ENCODE results near the gene MYO1D. TPM values are rescaled to one million over a fixed set of nuclear protein-coding genes. Genes with fewer than 3 reads are reported as not detected.

MYO1D gene
- total RNA-seq, 1 experiment from 2014 or later = 206 TPM

DNA sequence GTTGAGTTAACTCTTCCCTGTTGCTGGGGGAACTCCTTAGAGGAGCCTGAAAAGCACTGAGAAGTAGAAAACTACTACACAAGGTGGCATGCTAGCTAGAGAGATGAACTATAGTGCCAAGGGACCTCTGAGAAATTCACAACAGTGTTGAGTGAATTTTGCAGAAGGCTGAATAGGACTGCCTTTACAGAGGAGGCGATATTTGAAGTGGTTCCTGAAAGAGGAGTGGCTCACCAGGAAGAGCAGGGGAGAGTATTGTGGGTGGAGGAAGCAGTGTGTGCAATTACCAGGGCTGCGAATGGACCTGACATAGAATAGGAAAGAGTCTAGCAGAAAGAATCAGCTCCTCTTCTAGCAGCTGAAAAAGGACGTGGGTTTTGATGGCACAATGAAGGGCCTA is 323.8 kb downstream of the MYO1D start:
- Histone ChIP-seq H3K27me3 (replicated peaks; ENCODE audit: control insufficient read depth, insufficient read depth, low read length) (no peaks in the 10 kb centered on the region), H3K4me3 (ENCODE audit: low read depth, low read length) (no peak overlapping the region), H3K4me1 (no peaks in the 10 kb centered on the region), H3K36me3 (ENCODE audit: control insufficient read depth, insufficient read depth, low read length) (no peaks in the 10 kb centered on the region), H3K9me3 (no peaks in the 10 kb centered on the region)
- CTCF ChIA-PET = no interaction called here
- TF ChIP-seq, protein P1, sequence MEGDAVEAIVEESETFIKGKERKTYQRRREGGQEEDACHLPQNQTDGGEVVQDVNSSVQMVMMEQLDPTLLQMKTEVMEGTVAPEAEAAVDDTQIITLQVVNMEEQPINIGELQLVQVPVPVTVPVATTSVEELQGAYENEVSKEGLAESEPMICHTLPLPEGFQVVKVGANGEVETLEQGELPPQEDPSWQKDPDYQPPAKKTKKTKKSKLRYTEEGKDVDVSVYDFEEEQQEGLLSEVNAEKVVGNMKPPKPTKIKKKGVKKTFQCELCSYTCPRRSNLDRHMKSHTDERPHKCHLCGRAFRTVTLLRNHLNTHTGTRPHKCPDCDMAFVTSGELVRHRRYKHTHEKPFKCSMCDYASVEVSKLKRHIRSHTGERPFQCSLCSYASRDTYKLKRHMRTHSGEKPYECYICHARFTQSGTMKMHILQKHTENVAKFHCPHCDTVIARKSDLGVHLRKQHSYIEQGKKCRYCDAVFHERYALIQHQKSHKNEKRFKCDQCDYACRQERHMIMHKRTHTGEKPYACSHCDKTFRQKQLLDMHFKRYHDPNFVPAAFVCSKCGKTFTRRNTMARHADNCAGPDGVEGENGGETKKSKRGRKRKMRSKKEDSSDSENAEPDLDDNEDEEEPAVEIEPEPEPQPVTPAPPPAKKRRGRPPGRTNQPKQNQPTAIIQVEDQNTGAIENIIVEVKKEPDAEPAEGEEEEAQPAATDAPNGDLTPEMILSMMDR (IDR thresholded peaks at IDR 0.05; ENCODE audit: insufficient read depth in 1 of 2, low read depth in 1 of 2, low read length in 1 of 2, severe bottlenecking in 1 of 2, unreplicated experiment in 1 of 2) = no peak
- H3K27ac Mint-ChIP-seq (ENCODE audit: unreplicated experiment) = no peak overlapping the region
- no TSS peak for BruUV-seq (replicated peaks)
- H3K4me1 Mint-ChIP-seq (ENCODE audit: low read depth, unreplicated experiment) = no peaks in the 10 kb centered on the region
- no peak for DNase-seq
- POLR2A ChIA-PET = no interaction called here
- no peaks in the 10 kb centered on the region for H3K9me3 Mint-ChIP-seq (ENCODE audit: unreplicated experiment)
- H3K27me3 Mint-ChIP-seq (ENCODE audit: insufficient read depth, unreplicated experiment) = no peaks in the 10 kb centered on the region
- intact Hi-C loops (cut with micrococcal nuclease; ENCODE audit: unreplicated experiment) = no loop called here
- peaks cover 34% of the 10 kb centered on the region for H3K36me3 Mint-ChIP-seq (ENCODE audit: insufficient read depth, unreplicated experiment)
- H3K4me3 Mint-ChIP-seq (ENCODE audit: unreplicated experiment) = no peak overlapping the region

DNA sequence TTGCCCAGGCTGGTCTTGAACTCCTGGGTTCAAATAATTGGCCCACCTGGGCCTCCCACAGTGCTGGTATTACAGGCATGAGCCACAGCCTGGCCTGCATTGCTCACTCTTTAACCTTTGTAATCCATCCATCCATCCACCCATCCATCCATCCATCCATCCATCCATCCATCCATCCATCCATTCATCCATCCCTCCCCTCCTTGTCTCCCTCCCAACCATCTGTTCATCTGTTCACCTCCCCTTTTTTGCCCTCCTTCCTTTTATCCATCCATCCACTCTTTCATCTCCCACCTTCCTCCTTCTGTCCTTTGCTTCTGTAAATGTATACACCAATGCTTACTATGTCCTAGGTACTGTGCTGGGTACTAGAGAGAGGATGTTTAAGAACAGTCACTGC is 324.6 kb downstream of the MYO1D start:
- intact Hi-C loops (cut with micrococcal nuclease; ENCODE audit: unreplicated experiment) = no loop called here
- no TSS peak for BruUV-seq (replicated peaks)
- Mint-ChIP-seq H3K27me3 (ENCODE audit: insufficient read depth, unreplicated experiment) (no peaks in the 10 kb centered on the region), H3K36me3 (ENCODE audit: insufficient read depth, unreplicated experiment) (peaks cover 39% of the 10 kb centered on the region), H3K4me3 (ENCODE audit: unreplicated experiment) (no peak overlapping the region), H3K27ac (ENCODE audit: unreplicated experiment) (peak overlapping the region; percentile 29), H3K9me3 (ENCODE audit: unreplicated experiment) (no peaks in the 10 kb centered on the region), H3K4me1 (ENCODE audit: low read depth, unreplicated experiment) (no peaks in the 10 kb centered on the region)
- Histone ChIP-seq H3K36me3 (ENCODE audit: control insufficient read depth, insufficient read depth, low read length) (no peaks in the 10 kb centered on the region), H3K4me1 (no peaks in the 10 kb centered on the region), H3K9me3 (no peaks in the 10 kb centered on the region), H3K27me3 (replicated peaks; ENCODE audit: control insufficient read depth, insufficient read depth, low read length) (no peaks in the 10 kb centered on the region), H3K4me3 (ENCODE audit: low read depth, low read length) (no peak overlapping the region)
- ChIA-PET CTCF (no interaction called here), POLR2A (no interaction called here)
- TF ChIP-seq, protein P1 (IDR thresholded peaks at IDR 0.05; ENCODE audit: insufficient read depth in 1 of 2, low read depth in 1 of 2, low read length in 1 of 2, severe bottlenecking in 1 of 2, unreplicated experiment in 1 of 2) = no peak
- no peak for DNase-seq

DNA sequence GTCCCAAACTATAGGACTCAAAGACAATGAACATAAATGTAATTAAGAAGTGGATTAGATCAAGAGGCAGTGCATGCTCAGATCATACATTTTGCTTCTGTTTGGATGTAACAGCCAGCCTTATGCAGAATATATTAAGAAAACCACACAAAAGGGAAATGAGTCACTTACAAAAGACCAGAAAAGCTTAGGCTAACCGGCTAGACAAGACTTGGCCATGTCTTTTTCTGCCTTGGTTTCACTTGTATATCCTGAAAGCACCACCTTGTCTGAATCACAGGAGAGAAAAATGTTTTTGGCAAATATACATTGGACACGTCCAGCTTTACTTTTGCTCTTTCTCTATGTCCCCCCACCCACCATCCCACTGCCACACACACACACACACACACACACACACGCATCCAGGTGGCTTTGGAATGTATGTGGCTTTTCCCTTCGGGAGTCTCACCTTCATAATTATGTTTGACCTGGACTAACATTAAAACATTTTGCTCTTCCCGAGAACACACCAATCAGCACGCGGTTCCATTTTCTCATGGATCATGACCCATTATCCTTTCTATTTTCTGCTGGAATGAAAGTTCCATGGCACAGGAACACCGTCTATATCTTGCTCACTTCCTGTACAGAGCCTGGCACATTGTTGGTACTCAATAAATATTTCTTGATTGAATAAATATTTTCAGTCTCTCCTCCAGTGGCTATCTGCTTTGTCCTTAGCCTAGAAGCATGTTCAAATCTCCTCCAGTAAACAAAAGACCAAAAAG is 325.6 kb downstream of the MYO1D start:
- DNase-seq = no peak
- BruUV-seq (replicated peaks) = no TSS peak
- Histone ChIP-seq H3K4me3 (ENCODE audit: low read depth, low read length) (no peak overlapping the region), H3K4me1 (no peaks in the 10 kb centered on the region), H3K36me3 (ENCODE audit: control insufficient read depth, insufficient read depth, low read length) (no peaks in the 10 kb centered on the region), H3K9me3 (no peaks in the 10 kb centered on the region), H3K27me3 (replicated peaks; ENCODE audit: control insufficient read depth, insufficient read depth, low read length) (no peaks in the 10 kb centered on the region)
- Mint-ChIP-seq H3K4me3 (ENCODE audit: unreplicated experiment) (no peak overlapping the region), H3K27me3 (ENCODE audit: insufficient read depth, unreplicated experiment) (no peaks in the 10 kb centered on the region), H3K27ac (ENCODE audit: unreplicated experiment) (no peak overlapping the region), H3K9me3 (ENCODE audit: unreplicated experiment) (no peaks in the 10 kb centered on the region), H3K4me1 (ENCODE audit: low read depth, unreplicated experiment) (no peaks in the 10 kb centered on the region), H3K36me3 (ENCODE audit: insufficient read depth, unreplicated experiment) (peaks cover 37% of the 10 kb centered on the region)
- intact Hi-C loops (cut with micrococcal nuclease; ENCODE audit: unreplicated experiment) = no loop called here
- POLR2A ChIA-PET = no interaction called here
- TF ChIP-seq, protein P1 (IDR thresholded peaks at IDR 0.05; ENCODE audit: insufficient read depth in 1 of 2, low read depth in 1 of 2, low read length in 1 of 2, severe bottlenecking in 1 of 2, unreplicated experiment in 1 of 2) = no peak
- CTCF ChIA-PET = no interaction called here
